ENCODE measurements around the gene FAAP100. TPM values are rescaled to one million over a fixed set of nuclear protein-coding genes. Genes with fewer than 3 reads are reported as not detected.

FAAP100 gene
- total and polyA plus RNA-seq, 8 donors = 23.0 to 33.7 (median 28.3) TPM

DNA sequence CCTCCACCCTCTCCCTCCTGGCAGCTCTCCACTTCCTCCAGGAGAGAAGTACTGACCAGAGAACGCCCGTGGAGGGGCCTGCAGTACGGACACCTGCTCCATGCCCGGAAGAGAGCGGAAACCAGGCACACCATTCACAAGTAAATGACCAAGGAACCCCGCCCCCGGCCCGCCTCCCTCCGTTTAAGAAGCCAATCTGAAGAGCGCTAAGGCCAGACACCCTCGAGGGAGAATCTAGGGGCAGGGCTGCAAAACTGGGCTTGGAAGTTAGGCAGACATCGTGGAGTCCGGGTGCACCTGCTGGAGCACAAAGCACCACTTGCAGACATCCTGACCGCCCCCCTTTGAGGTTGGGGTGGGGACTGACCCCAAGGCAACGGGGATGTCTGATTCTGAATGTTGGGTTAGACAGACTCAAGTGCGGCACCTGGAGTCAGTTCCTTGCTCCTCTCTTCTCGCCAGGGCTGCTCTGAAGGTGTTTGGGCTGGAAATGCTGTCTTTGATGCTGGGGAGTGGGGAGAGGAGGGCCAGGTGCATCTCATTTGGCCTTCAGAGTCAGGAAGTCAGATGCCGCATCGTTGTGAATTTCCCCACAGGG is 964 bp upstream of the FAAP100 start:
- Histone ChIP-seq H3K4me1 (peaks cover 17 to 53% of the 10 kb centered on the region in 2 donors), H3K36me3 (peaks cover 0 to 51% of the 10 kb centered on the region in 2 donors), H3K27ac (peak overlapping the region; percentile 60 to 88), H3K27me3 (no peaks in the 10 kb centered on the region), H3K9me3 (no peaks in the 10 kb centered on the region), H3K4me3 (peak overlapping the region; percentile 75 to 97)
- TF ChIP-seq, protein P1, sequence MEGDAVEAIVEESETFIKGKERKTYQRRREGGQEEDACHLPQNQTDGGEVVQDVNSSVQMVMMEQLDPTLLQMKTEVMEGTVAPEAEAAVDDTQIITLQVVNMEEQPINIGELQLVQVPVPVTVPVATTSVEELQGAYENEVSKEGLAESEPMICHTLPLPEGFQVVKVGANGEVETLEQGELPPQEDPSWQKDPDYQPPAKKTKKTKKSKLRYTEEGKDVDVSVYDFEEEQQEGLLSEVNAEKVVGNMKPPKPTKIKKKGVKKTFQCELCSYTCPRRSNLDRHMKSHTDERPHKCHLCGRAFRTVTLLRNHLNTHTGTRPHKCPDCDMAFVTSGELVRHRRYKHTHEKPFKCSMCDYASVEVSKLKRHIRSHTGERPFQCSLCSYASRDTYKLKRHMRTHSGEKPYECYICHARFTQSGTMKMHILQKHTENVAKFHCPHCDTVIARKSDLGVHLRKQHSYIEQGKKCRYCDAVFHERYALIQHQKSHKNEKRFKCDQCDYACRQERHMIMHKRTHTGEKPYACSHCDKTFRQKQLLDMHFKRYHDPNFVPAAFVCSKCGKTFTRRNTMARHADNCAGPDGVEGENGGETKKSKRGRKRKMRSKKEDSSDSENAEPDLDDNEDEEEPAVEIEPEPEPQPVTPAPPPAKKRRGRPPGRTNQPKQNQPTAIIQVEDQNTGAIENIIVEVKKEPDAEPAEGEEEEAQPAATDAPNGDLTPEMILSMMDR (IDR thresholded peaks at IDR 0.05) = no peak
- peak; percentile 79 for ATAC-seq
- intact Hi-C loops (cut with DNase I) = no loop called here
- DNase-seq = peak in 3 of 4 donors; percentile 64 to 81 (median 69)

DNA sequence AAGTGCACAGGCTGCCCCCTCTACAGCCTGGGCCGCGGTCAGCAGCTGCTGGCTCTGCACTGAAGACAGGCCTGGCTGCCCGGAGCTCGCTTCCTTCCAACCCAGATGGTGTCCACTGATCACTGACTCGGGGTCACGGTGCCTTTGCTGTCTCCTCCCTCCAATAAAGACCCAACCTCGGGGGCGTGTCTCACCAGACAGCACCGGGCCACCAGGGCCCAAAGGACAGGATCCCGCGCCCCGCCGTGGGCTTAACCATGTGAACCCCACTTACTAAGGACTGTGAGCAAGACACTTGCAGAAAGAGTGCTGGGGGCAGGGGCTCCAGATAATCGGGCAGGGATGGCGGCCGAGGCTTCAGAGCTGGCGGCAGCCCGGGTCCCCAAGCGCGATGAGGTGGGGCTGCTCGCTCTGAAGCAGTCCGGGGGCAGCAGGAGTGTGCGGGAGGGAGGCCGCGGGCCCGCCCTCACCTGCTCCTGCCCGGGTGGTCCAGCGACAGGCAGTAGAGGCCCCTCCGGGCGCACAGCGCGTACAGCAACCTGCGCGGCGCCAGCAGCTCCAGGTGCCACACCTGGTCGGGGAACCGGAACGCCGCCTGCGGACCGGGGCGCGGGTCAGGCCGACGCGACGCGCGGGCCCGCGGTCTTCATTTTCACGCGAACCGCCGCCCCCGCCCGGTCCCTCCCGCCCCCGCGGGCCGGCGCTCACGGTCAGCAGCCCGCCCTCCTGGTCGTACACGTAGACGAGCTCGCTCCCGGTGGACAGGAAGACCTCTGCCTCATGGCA is 502 bp downstream of the FAAP100 start:
- H3K27ac ChIP-seq = peak overlapping the region; percentile 60 to 88
- H3K36me3 ChIP-seq = peaks cover 0 to 51% of the 10 kb centered on the region in 2 donors
- TF ChIP-seq, protein P1 (IDR thresholded peaks at IDR 0.05) = no peak
- ATAC-seq (peak; percentile 2), DNase-seq (peak in 2 of 4 donors; percentile 19 to 69)
- H3K27me3 ChIP-seq = no peaks in the 10 kb centered on the region
- intact Hi-C loops (cut with DNase I) = no loop called here
- no peaks in the 10 kb centered on the region for H3K9me3 ChIP-seq
- H3K4me3 ChIP-seq = peak overlapping the region; percentile 75 to 97
- peaks cover 17 to 50% of the 10 kb centered on the region in 2 donors for H3K4me1 ChIP-seq

DNA sequence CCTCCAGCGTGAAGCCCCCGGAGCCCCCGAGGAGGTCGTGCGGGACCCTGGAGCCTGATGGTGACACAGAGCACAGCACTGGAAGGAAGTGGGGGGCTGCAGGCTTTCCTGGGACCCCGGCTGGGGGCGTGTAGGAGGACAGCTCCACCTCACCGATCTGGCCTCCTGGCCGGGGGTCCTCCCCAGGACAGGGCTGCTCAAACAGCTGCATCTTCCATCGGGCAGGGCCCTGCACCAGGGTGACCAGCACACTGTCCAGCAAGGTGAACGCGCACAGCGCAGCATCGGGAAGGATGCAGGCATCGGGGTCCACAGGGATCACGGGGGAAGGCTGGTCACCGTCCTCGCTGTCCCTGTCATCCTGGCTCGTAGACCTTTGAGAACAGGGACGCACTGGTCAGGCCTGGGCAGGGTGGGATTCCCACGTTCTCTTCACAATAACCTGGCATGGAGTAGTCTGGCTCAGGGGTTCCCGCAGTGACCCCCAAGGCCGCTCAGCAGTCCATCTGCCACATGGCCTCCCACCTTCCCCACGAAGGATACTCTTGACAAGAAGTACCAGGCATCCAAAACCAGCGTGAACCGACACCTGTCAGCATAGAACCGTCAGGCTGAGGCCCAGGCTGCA is 1.2 kb downstream of the FAAP100 start:
- Histone ChIP-seq H3K4me3 (peak overlapping the region; percentile 75 to 97), H3K9me3 (no peaks in the 10 kb centered on the region), H3K27ac (no peak overlapping the region), H3K36me3 (peaks cover 0 to 51% of the 10 kb centered on the region in 2 donors), H3K27me3 (no peaks in the 10 kb centered on the region), H3K4me1 (peaks cover 17 to 43% of the 10 kb centered on the region in 2 donors)
- intact Hi-C loops (cut with DNase I) = no loop called here
- no peak for ATAC-seq
- TF ChIP-seq, protein P1 (IDR thresholded peaks at IDR 0.05) = no peak
- peak in 1 of 4 donors; percentile 69 for DNase-seq

DNA sequence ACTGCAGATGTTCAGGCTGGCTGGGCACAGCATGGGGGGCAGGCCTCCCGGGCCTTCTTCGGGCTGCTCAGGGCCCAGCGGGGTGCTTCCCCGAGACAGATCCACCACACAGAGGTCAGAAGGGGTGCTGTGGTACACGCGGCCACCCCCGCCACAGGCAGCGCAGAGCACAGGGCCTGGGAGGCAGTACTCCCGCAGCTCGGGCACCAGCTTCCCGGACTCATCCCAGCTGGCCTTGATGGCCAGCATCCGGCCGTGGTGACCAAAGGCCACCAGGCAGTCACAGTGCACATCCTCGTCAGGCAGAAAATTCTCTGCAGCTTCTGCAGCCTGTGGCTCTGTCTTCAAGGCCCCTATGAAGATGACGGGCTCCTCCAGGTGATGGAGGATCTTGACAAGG is 1.9 kb downstream of the FAAP100 start:
- DNase-seq (peak in 1 of 4 donors; percentile 74), ATAC-seq (no peak)
- Histone ChIP-seq H3K4me1 (peaks cover 17 to 42% of the 10 kb centered on the region in 2 donors), H3K9me3 (no peaks in the 10 kb centered on the region), H3K36me3 (peaks cover 0 to 56% of the 10 kb centered on the region in 2 donors), H3K27me3 (no peaks in the 10 kb centered on the region), H3K4me3 (no peak overlapping the region), H3K27ac (no peak overlapping the region)
- intact Hi-C loops (cut with DNase I) = no loop called here
- TF ChIP-seq, protein P1 (IDR thresholded peaks at IDR 0.05) = no peak

DNA sequence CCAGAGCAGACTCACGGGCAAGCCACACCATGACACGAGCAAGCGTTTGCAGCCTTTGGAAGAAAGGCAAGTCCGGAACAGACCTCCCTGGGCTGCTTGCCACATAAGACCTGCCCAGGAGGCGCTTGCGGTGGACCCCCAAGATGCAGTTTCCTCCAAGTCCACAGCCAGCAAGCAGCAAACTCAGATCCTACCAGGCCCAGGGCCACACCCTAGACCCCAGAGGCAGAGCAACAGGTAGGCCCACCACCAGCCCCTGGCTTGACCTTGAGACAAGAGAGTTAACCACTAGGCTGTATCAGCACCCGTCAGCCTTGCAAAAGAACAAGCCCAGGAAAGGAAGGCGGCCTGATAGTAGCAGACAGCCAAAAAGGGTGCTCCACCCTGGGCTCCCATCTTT is 2.3 kb downstream of the FAAP100 start:
- Histone ChIP-seq H3K36me3 (peaks cover 0 to 60% of the 10 kb centered on the region in 2 donors), H3K4me1 (peaks cover 17 to 42% of the 10 kb centered on the region in 2 donors), H3K9me3 (no peaks in the 10 kb centered on the region), H3K27ac (no peak overlapping the region), H3K4me3 (no peak overlapping the region), H3K27me3 (no peaks in the 10 kb centered on the region)
- DNase-seq (peak in 1 of 4 donors; percentile 45), ATAC-seq (no peak)
- TF ChIP-seq, protein P1 (IDR thresholded peaks at IDR 0.05) = no peak
- intact Hi-C loops (cut with DNase I) = no loop called here
